ENCODE data around the gene OR56A1.
"Not testable (repeated sequence)": the region's sequence is repeated elsewhere in the genome, so short reads cannot be mapped to it uniquely, and the experiment has no call there.

OR56A1 gene, protein sequence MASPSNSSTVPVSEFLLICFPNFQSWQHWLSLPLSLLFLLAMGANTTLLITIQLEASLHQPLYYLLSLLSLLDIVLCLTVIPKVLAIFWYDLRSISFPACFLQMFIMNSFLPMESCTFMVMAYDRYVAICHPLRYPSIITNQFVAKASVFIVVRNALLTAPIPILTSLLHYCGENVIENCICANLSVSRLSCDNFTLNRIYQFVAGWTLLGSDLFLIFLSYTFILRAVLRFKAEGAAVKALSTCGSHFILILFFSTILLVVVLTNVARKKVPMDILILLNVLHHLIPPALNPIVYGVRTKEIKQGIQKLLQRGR

DNA sequence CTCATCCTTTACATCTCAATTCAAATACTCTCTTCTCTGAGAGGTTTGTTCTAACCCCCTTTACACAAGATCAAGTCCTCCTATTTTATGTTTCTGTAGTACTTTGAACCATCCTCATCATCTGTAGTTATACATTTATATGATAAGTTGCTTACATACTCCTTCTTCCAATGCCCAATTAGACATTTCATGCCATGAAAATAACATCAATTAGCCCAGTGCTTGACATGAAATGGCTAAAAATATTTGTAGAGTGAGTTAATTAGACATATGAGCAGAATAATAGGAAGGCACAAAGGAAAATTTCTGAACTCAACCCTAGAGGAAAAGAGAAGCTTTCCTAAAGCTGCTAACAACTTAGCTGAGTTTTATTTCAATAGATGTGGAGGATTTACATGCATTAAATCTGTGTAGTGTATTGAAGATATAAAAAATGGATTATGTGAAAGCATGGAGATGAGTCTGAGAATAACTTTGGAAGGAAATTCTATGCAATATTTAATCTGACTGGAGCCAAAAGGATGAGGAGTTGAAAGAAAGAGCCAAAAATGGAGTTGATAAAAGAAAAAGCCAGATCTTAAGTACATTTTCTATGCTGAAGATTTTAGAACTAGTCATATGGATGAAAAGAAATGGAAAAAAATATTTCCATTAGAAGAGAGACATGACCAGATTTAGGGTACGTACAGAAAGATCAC, at the start of gene OR56A1:
Gene OR56A1 (minus strand): TSS at position 51 of the 698 bp plus-strand sequence. CDS start 3,066 bp downstream, outside the sequence.
- no peak for DNase-seq

DNA sequence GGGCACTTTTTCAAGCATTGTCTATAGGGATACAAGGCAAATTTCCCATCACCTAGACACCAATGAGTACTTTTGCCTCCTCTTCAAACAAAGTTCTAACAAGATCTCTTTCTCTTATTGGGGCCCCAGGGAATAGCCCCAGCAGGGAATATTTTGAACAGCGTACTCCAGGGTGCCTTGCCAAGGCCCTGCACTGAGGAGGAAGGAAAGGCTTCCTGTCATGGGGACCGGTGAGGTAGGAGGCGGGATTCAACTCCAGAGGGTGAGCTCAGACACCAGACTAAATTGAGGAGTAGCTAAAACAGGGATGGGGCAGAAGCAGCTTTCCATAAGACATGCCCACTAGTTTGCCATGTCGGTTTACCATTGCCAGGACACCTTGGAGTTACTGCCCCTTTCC, 48.9 kb upstream of the OR56A1 start:
- DNase-seq, result no peak

DNA sequence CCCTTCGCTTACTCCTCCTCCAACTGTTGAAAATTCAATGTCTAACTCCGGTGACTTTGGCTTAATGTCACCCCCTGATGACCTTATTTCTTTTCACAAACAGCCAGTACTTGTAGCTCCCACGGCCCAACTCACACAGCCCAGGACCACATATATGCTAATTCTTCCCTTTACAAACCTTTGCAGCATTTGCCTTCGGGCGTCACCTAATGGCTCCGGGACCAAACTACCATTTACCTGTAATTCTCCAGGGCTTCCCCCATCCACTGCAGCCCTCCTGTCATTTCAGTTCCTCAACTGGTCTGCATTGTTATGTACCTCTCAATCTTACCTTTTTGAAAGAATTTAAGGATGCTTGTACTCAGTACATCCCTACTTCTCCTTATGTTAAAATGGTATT, 47.2 kb upstream of the OR56A1 start:
- DNase-seq, result no peak

DNA sequence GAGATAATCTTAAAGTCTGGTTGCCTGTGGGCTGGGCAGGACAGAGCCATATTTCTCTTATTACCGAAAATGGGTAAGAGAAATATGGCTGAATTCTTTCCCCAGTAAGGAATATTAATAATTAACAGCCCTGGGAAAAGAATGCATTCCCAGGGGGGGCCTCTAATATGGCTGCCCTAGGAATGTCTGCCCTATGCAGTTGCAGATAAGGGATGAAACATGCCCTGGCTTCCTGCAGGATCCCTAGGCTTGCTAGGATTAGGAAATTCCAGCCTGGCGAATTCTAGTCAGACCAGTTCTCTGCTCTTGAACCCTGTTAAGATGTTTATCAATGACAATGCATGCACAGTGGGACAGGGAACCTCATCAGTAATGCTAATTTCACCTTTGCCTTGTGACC, 45.9 kb upstream of the OR56A1 start:
- DNase-seq, result not testable (repeated sequence)

DNA sequence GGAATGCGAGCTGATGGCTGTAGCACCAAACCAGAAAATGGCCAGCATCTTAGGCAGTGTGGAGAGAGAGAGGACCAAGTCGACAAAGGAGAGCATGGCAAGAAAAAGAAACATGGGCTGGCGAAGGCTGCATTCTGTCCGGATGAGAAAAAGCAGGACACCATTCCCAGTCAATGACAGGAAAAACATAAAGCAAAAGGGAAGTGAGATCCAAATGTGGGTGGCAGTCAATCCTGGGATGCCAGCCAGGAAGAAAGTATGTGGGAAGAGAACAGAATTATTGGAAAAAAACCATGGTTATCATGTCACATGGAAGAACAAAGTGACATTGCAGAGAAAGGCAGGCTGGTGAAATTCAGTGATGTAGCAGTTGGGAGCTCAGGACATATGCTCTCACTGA, 36.9 kb upstream of the OR56A1 start:
- DNase-seq, result no peak

DNA sequence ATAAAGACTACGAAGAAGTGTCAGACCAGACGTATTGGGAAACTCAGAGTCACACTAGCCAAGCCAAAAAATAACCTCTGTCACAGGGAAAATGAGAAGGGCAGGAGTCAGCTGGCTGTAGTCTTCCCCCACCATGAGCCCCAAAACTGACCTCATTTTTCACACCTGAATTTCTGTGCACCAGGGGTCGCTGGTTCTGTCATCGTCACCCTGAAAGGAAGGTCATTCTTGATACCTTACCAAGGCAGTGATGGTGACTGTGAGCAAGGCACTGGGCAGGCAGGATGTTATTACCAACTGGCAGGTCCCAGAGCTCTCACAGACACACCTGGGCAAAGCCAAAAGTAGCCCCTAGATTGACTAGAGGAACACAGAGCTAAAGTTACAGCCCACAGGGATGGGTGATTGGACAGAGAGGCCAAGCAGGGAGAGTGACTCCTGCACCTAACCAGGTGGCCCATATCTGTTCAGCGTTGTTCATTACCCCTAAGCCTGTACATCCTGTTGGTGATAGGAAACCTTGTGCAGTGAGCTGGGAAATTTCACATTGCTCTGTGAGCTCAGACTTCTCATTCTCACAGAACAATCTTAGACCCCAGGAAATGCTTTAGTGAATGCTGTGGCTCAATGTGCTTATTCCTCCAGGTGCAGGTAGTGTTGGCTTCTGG, 32.3 kb upstream of the OR56A1 start:
- no peak for DNase-seq

DNA sequence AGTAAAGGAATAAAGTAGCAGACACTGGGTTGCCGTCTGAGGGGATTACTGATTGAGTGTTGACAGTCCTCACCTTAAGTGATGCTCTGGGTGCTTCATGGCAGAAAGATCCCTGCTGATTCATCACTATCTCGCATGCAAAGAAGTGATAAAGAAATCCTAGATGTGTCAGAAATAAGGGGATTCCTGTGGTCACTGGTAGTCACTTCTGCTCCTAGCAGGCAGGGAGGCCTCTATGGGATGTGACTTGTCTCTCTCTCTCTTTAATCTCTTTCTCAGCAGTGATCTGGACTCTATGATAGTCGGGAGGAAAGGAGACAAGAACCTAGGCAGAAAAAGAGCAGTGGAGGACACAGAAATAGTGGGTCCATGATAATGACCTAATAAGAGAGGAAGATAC, 30.9 kb upstream of the OR56A1 start:
- DNase-seq, result no peak

DNA sequence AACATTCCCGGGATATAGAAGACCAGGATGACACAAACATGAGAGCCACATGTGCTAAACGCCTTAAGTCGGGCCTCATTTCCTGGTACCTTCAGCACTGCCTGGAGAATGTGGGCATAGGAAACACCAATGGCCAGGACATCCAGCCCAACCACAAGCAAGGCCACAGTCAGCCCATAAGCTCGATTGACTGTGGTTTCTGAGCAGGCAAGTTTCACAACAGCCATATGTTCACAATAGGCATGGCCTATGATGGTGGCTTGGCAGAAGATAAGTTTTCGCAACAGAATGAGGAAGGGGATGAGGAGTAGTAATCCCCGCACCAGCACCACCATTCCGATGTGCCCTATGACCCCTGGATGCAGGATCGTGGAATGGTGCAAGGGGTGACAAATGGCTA, 26.9 kb upstream of the OR56A1 start:
- DNase-seq, result no peak

DNA sequence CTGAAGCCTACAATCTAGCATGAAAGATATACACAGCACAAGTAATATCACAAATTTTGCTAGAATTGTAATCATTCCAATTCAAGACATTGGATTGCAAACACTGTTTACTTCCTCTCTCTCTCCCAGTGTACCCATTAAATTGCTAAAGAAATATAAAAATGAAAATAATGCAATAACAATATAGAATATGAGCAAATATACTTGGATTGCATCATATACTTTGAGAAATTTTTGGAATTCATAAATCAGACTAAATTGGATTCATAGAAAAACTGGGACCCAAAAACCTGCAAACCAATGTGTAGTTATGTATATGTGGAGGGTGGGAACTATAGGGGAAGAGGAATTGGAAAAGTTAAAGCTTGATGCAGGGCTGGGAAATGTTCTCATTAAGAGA, 25.0 kb upstream of the OR56A1 start:
- DNase-seq, result no peak

DNA sequence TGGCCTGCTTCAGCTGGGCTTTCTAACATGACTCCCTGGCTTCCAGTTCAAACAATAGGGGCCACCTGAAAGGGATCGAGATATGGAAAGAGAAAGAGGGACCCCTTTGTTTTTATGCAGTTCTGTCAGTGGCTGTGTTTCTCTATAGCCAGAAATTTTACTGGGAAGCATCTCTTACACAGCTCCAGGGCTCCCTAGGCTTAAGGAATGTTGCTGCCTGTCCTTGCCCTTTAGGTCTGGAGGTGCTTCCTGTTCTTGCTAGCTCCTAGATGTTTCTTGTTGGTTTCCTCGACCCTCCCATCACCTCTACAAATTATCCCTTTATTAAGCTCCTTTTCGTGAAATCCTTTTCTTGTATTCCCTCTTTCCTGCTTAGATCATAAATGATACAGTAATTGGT, 21.8 kb upstream of the OR56A1 start:
- no peak for DNase-seq

DNA sequence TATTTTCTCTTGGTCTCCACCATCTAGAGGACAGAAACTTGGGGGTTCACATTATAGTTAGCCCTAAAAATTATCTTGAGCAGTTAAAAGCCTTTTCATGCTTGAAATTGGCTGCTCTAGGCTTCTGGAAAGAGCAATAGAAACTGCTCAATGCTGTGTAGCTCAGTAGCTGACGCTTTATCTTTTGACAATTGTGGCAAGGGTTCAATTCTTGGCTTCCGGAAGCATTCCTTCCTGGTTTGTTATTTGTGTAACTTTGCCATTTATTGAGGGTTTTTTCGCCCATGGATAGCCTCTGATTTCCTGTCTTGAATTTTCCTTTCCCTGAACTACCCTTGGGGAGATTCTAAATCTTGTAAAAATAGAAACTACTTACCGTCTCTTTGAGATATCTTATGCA, 10.3 kb upstream of the OR56A1 start:
- no peak for DNase-seq

DNA sequence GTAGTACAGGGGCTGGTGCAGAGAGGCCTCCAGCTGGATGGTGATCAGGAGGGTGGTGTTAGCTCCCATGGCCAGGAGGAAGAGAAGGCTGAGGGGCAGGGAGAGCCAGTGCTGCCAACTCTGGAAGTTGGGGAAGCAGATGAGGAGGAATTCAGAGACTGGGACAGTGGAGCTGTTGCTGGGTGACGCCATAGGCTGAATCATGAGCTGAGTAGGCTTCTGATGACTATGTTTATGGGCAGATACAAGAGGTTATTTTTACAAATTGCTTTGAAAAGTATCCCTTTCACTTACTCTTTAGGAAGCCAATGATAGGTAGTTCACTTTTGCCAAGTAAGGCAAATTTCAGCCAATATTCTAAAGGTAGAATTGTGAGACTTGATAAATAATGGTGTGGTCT, 3.1 kb downstream of the OR56A1 start:
- no peak for DNase-seq

DNA sequence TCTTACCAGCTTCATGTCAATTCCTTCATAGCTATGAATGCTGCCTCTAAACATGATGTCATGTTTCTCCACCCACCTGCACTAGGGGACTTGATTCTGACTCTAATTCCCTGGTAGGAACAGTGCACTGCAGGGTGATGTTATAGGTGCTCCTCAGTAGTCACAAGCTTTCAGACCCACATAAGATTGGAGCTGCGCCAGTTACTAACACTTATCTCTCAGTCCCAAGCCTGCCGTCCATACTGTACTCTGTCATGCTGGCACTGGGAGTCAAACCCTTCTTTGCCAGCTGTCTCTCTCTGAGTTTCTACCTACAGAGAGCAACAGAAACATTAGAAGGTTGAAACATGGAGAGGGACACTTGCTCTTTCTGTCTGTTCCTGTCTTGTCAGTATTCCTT, 5.5 kb downstream of the OR56A1 start:
- no peak for DNase-seq

DNA sequence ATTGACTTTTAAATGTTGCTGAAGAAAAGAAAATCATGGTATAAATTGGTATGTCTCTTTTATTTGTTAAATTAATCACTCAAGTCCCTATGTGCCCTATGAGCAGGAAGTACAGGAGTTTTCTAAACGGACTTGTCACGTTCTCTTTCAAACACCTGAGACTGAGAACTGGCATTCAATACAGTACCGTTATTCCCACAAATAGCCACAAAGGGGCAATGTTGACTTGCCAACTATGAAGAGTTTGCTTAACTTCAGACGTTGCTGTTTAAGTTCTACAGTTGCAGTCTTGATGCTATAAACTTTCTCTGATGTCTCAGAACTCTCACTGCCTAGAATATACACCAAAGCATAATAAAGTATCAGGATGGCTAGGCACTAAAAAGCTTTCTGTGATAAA, 7.6 kb downstream of the OR56A1 start:
- DNase-seq, result no peak

DNA sequence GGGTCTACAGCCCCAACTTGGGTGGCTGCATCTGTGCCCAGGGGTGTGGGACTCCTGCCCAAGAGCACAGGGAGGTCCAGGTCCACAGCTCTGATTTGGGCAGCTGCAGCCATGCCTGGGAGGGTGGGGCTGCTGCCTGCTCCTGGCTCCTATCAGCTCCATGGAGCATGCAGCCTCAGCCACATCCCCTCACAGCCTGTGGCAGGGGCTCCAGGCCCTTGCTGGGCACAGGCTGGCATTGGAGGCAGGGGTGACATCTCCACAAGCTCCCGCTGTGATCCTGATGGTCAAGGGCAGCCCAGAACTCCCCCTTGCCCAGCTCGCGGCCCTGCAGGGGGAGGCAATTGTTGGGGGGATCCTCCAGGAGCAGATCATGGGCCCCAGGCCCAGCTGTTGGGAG, 17.5 kb downstream of the OR56A1 start:
- DNase-seq, result no peak

DNA sequence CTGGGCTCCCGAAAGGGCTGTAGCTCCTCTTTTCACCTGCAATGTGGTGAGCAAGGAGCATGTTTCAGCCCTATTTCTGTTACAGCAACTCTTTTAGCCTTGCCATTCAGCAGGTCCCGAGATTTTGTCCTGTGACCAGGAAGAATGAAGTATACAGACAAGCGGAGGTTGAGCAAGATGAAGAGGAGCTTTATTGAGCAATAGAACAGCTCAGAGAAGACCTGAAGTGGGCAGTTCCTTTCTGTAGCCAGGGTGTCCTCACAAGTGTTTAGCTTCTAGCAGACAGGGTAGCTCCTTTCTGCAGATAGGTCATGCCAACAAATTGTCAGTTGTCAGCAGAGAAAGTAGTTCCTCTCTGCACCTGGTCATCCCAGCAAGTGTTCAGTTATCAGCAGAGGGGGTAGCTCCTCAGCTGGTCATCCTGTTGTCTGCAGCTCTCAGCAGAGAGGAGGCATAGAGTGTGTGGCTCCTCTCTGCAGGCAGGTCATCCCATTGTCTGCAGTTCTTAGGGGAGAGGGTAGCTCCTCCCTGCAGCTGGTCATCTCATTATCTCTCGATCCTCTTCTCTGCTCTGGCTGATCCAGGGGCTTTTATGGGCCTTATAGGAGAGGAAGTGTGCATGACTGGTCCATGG, 18.4 kb downstream of the OR56A1 start:
- DNase-seq, result no peak

DNA sequence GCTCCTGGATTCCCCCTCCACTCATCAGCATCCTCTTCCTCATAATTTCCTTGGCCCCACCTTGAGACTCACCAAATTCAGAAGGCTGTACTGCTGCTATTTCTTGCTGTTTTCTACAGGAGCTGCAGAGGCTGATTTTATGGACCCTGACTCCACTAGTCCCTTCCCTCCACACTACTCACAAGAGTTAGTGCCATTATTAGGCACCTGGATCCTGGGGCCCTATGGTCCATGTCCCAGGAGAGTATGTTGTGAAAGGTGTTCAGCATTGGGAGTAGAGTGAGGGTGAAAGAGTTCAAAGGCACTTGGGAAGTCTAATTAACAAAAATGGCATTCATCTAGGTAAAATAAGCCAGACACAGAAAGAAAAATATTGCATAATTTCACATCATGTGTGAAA, 23.7 kb downstream of the OR56A1 start, which contains the start of gene OR56A4:
Gene OR56A4 (minus strand): TSS at position 101 of the 400 bp plus-strand sequence. CDS start 3,954 bp downstream, outside the sequence.
- no peak for DNase-seq

DNA sequence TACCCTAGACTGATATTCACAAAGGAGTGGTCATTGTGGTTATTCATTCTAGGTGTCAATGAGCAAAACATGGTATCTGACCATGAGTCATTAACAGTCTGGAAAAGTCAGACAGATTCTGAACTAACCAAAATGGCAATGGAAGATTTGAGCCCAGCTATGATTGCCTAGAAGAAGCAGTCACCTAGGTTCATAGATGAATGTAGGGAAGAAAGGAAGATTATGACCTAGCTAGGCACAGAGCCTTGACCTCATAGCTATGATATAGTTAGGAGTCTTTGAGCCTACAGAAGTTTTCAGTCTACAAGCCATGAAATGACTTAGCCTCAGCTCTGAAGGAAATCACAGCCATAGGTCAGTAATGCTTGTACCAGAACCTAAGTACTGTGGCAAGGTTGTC, 24.2 kb downstream of the OR56A1 start:
- DNase-seq, result no peak

DNA sequence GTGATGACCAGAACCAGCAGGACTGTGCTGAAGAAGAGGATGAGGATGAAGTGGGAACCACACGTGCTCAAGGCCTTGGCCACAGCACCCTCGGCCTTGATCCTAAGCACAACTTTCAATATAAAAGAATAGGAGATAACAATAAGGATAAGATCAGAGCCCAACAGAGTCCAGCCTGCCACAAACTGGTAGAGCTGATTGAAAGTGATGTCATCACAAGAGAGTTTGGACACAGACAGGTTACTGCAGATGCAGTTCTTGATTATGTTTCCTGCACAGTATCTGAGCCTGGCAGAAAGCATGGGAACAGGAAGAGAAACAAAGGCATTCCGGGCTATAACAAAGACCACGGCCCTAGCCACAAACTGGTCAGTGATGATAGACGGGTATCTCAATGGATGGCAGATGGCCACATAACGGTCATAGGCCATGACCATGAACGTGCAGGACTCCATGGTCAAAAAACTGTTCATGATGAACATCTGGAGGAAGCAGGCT, 28.3 kb downstream of the OR56A1 start:
- no peak for DNase-seq

DNA sequence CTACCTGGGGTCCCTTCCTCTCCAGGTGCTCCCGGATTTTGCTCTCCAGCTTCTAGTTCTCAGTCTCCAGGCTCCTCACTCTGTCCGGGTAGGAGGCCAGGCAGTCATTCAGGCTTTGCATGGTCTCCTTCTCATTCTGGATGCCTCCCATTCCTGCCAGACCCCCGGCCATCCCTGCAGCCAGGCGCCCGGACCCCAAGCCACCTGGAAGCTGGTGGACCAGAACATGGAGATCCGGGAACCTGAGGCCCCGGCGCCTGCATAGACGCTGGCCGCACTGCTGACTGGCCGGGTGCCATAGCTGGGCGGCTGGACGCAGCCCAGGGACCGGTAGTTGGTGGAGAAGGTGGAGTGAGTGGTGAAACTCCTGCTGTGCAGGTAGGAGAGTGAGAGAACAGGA, 35.8 kb downstream of the OR56A1 start:
- DNase-seq, result no peak

DNA sequence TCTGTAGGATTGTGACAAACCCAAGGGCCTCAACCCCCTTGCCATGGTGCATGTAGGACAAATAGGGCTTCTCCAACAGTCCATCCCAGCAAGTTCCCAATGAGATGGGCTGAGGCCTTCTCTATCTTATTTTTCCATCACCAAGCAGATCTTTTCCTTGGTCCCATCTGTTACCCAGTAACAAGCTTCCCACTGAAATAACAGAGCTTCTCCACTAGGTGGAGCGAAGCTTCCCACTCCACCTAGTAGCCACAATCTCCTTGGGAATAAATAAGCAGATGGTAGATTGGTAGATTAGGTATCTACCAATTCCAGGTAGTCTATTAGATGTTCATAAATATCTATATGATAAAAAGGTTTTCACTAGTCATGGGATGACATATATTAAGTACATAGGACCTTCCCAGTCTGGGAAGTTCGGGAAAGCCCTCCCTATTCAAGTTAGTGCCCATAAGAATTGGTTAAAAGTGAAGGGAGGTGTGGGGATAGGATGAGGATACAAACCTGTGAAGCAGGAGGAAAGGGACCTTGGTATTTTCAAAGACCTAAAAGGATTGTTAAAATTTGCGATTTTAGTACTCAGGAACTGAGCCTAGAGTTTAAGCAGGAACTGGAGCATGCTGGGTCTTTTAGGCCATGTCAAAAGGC, 37.8 kb downstream of the OR56A1 start:
- no peak for DNase-seq

DNA sequence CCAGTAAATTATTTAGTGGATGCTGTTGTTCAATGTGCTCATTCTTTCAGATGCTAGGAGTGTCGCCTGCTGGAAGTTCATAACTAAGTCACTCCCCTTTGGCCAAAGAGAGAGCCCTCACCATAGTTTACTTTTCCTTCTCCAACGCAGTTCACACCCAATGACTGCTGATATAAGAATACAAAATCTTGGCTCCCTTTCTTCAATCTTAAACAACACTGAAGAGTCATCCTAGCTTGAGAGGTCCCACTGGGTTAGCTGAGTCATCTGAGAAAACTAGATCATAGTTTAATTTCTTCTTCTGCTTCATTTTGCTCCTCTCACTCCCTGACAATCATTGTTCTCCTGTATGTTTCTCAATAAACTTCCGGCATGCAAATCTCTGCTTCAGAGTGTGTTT, 38.4 kb downstream of the OR56A1 start:
- no peak for DNase-seq

DNA sequence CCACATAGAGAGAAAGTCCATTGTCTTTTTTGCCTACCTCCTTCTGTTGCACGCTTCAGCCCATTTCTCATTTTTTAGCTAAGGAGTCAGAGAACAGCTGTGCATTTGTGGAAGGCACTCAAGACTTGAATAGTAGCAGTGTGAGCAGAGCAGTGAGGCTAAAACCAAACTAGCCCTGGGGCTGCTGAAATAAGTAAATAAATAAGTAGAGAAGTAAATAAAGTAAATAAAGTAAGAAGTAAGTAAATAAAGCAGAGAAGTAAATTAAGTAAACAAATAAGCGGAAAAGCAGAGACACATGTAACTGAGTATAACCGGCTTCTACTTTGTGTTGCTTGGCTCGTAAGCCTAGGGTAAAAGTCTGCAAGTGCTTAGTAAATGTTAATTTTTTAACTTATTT, 41.4 kb downstream of the OR56A1 start:
- DNase-seq, result no peak

Measured in activated T-cell treated with anti-CD3 and anti-CD28 coated beads for 4 hours (primary cell).